Tibial nerve (tissue), 3 donors: ENCODE data around the gene FAM83G.

Experiments
- POLR2A ChIP-seq, 2 donors: fragments of 450-650 bp; IDR thresholded peaks; one replicate each; pipeline ENCODE4 v1.6.1; 2017; ENCODE audit warnings: antibody characterized with exemption in 2 of 2, mild to moderate bottlenecking in 2 of 2, moderate library complexity in 2 of 2
- TF ChIP-seq, protein P1 (sequence below), 5 experiments: fragments of 200-600 bp in 3 of 5; fragments of 450-650 bp in 2 of 5; sonication (generic) in 3 of 5; IDR thresholded peaks; one replicate each; pipeline ENCODE4 v1.5.1; 2016 to 2019; ENCODE audit warnings: antibody characterized with exemption in 5 of 5, mild to moderate bottlenecking in 3 of 5, moderate library complexity in 2 of 5

- TF ChIP-seq, protein P1, sequence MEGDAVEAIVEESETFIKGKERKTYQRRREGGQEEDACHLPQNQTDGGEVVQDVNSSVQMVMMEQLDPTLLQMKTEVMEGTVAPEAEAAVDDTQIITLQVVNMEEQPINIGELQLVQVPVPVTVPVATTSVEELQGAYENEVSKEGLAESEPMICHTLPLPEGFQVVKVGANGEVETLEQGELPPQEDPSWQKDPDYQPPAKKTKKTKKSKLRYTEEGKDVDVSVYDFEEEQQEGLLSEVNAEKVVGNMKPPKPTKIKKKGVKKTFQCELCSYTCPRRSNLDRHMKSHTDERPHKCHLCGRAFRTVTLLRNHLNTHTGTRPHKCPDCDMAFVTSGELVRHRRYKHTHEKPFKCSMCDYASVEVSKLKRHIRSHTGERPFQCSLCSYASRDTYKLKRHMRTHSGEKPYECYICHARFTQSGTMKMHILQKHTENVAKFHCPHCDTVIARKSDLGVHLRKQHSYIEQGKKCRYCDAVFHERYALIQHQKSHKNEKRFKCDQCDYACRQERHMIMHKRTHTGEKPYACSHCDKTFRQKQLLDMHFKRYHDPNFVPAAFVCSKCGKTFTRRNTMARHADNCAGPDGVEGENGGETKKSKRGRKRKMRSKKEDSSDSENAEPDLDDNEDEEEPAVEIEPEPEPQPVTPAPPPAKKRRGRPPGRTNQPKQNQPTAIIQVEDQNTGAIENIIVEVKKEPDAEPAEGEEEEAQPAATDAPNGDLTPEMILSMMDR (IDR thresholded peaks at IDR 0.05): no peak
- no peak for TF ChIP-seq POLR2A (IDR thresholded peaks at IDR 0.05)
Observed at GRCh38 chr17:18980682-18981334, 23.8 kb downstream of the FAM83G start.
